GM21786 (cell line): ENCODE measurements around the gene ZSCAN1.

ENCODE experiments used
- ATAC-seq: cut with Tn5 transposase; IDR thresholded peaks from one replicate; pipeline ENCODE4 v1.9.1; 2021; ENCODE audit not compliant: unreplicated experiment

ZSCAN1 gene

GRCh38 chr19:58038688-58039204 is 4.9 kb downstream of the ZSCAN1 start:
- ATAC-seq, result no peak

- ATAC-seq, result no peak
Observed at GRCh38 chr19:58040751-58041525, 7.1 kb downstream of the ZSCAN1 start.

GRCh38 chr19:58042495-58043340 is 8.9 kb downstream of the ZSCAN1 start:
- no peak for ATAC-seq

GRCh38 chr19:58044391-58044790 is 10.6 kb downstream of the ZSCAN1 start:
- ATAC-seq, result no peak

- ATAC-seq, result no peak
Observed at GRCh38 chr19:58044886-58045285, 11.1 kb downstream of the ZSCAN1 start.

- ATAC-seq, result no peak
Observed at GRCh38 chr19:58045411-58046050, 11.7 kb downstream of the ZSCAN1 start.

- ATAC-seq, result no peak
Observed at GRCh38 chr19:58046856-58047255, 13.0 kb downstream of the ZSCAN1 start.

GRCh38 chr19:58047672-58048071 is 13.8 kb downstream of the ZSCAN1 start:
- ATAC-seq, result no peak

- ATAC-seq, result no peak
Observed at GRCh38 chr19:58052256-58052655, 18.4 kb downstream of the ZSCAN1 start.

- no peak for ATAC-seq
Observed at GRCh38 chr19:58053480-58054156, 19.8 kb downstream of the ZSCAN1 start.

GRCh38 chr19:58054901-58055874 is 21.4 kb downstream of the ZSCAN1 start:
- no peak for ATAC-seq

GRCh38 chr19:58056261-58056660 is 22.4 kb downstream of the ZSCAN1 start:
- no peak for ATAC-seq

- ATAC-seq, result no peak
Observed at GRCh38 chr19:58056861-58057260, 23.0 kb downstream of the ZSCAN1 start.

GRCh38 chr19:58058467-58058866 is 24.6 kb downstream of the ZSCAN1 start:
- ATAC-seq, result no peak

- ATAC-seq, result no peak
Observed at GRCh38 chr19:58059003-58059670, 25.3 kb downstream of the ZSCAN1 start, which contains the start of gene ZNF135. ZNF135 (plus strand) TSS chr19:58059282; CDS start chr19:58060003, 721 bp downstream.

GRCh38 chr19:58059671-58060078 is 25.9 kb downstream of the ZSCAN1 start:
- no peak for ATAC-seq

- ATAC-seq, result no peak
Observed at GRCh38 chr19:58060231-58060630, 26.4 kb downstream of the ZSCAN1 start.

GRCh38 chr19:58063712-58064111 is 29.9 kb downstream of the ZSCAN1 start:
- no peak for ATAC-seq
